Activated CD4-positive, CD25-positive, alpha-beta regulatory T cell treated with anti-CD3 and anti-CD28 coated beads, Interleukin-2, amount 50 U/mL, for 24 hours (primary cell): ENCODE measurements around the gene HK1.

Experiments used
- ATAC-seq, 2 donors: fragments of 150-1000 bp; cut with Tn5 transposase; one replicate each; pipeline ENCODE4 v1.10.0; 2021; ENCODE audit warnings: mild to moderate bottlenecking in 1 of 2, moderate library complexity in 1 of 2

Gene HK1

DNA sequence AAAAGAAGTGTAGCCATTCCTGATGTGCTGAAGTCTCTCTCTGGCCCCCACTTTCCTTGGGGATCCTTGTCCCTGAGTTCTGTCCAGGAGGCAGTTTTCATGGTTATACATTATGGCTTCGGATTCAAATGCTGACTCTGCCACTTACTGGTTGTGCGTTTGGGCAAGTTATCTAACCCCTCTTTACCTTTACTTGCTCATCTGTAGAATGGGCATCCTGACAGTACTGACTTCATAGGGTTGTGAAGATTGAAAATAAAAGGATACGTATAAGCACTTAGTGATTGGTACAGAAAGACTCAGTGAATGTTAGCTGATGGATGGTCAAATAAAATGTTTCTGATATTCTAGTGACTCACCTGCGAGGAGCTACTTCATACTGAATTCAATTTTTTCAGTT, 73.3 kb downstream of the HK1 start:
- no peak for ATAC-seq

DNA sequence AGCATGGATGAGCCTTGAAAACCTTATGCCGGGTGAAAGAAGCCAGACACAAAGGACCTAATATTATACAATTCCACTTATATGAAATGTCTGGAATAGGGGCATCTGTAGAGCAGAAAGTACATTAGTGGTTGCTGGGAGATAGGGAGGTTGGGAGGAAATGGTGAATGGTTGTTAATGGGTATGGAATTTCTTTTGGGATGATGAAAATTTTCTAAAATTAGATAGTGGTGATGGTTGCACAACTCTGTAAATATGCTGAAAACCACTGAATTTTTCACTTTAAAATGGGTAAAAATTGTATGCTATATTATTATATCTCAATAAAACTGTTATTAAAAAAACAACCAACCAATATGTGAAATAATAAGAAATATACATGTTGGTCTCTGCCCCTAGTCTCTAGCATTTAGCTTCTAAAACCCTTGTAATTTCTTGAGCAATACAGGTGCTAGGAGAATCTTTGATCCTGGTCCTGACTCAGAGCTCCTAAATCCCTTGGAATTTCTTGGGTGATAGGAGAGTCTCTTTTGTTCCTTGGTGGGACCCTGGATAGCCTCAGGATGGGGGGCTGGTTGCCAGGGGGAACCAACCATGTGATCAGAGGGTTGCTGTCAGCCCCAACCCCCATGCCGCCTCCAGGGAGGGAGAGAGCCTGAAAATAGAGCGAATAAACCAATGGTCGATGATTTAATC, 74.4 kb downstream of the HK1 start:
- no peak for ATAC-seq

DNA sequence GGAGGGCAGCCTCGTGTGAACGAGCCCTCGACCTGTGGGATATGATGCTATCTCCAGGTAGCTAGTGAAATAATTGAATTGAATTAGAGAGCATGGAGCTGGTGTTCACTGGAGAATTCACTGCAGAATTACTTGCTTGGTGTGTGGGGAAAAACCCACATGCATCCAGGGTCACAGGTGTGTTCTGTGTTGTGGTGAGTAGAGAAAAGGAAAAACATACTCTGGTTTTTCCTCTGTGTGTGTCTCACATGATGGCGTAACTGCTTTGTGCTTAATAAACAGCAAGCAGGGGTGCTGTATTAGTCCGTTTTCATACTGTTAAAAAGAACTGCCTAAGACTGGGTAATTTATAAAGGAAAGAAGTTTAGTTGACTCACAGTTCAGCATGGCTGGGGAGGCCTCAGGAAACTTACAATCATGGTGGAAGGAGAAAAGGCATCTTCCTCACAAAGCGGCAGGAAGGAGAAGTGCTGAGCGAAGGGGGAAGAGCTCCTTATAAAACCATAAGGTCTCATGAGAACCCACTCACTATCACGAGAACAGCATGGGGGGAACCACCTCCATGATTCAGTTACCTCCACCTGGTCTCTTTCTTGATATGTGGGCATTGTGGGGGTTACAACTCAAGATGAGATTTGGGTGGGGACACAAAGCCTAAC, 75.8 kb downstream of the HK1 start:
- peak; percentile 17 to 62 for ATAC-seq

DNA sequence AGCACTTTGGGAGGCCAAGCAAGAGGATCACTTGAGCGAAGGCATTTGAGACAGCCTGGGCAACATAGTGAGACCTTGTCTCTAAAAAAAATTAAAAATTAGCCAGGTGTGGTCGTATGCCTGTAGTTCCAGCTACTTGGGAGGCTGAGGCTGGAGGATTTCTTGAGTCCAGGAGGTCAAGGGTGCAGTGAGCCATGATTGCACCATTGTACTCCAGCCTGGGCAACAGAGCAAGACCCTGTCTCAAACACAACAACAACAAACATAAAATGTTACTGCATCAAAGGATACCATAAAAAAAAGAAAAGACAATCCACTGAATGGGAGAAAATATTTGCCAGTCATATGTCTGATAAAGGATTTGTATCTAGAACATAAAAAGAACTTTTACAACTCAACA, 77.9 kb downstream of the HK1 start:
- ATAC-seq = no peak

DNA sequence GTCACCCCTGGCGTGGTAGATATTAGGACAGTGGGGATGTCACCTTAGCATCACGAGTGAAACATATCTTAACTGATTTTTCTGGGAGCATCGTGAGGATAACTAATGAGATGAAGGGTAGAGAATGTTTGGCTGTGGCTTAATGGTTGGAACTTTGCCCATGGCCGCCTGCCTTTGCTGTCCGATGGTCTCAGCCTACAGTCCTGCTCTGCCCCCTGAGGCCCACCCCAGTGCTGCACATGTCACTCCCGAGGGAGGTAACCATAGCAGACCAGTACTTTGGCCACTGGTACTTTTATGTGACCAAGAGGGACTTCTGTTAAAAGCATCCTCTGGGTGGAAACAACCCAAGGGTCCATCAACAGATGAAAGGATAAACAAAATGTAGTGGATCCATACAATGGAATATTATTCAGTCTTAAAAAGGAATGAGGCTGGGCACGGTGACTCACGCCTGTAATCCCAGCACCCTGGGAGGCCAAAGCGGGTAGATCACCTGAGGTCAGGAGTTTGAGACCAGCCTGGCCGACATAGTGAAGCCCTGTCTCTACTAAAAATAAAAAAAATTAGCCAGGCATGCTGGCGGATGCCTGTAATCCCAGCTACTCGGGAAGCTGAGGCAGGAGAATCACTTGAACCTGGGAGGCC, 80.0 kb downstream of the HK1 start:
- no peak for ATAC-seq

DNA sequence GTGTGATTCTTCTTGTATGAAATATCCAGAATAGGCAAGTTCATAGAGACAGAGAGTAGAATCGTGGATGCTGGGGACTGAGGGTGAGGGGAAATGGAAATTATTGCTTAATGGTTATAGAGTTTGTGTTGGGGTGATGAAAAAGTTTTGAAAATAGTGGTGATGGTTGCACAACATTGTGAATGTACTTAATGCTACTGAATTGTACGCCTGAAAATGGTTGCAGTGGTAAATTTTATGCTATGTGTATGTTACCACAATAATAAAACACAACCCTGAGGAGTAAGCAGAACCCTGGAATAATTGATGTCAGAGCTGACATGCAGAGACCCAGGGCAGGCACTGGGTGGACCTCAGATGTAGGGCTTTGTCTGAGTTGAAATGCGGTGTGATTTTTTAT, 80.9 kb downstream of the HK1 start:
- no peak for ATAC-seq

DNA sequence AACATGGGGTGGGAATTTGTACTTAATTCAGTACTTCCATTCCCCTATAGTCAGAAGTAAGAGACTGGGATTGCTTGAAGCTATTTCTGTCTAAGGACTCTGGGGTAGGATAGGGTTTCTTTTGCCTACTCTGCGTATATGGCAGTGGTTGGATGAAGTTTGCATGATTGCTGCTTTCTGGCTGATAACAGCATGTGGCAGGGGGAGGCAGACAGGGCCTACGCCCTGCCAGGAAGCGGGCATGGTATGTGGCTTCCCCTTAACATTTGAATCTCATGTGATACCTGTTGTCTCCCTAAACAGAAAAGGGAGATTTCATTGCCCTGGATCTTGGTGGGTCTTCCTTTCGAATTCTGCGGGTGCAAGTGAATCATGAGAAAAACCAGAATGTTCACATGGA, 81.3 kb downstream of the HK1 start:
- no peak for ATAC-seq

DNA sequence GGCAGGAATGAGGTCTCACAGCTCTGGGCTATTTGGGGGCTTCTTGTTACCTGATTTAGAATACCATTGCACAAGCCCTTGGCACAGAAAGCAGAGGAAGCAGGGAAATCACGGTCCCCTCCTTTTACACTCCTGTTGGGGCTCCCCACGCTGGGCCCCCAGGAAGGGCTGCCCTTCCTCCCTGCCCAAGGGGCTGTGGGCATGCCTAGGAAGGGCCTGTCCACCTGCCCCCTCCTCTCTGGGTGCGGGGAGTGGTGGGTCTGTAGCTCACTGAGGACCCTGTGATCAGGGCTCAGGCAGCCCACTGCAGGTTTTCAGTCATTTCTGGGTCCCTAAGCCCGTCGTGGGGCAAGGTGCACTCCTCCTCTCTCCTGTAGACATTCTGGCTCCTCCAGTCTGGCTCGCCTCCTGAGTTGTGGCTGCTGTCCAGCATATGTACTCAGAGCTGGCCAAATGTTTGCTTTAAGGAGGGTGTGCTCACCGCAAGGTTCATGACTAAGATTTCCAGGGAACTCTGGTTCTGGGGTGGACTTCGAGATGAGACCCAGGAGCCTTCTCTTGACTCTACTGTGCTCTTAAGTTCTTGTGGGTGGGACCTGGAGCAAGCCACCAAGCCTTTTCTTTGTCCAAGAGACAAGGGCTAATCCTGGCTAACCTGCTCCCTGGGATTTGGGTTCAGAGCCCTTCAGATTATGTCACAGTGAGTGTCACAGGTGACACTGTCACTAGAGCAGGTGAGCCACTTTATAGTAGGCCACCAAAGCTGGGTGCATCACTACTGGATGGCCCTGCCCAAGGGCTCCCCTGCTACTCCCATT, 82.4 kb downstream of the HK1 start:
- ATAC-seq = no peak

DNA sequence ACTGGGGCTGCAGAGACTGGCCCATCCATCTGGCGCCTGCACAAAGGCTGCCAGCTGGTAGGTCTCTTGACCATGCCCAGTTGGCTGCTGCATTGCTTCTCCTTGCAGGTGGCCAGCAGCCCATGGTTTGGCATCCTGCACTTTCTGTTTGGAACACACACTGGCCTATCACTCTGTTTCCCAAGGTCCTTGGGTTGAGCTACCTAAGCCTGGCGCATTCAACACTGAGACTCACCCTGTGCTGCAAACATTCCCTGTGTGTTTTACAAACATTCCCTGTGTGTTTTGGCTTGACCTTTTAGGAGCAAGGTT, 83.0 kb downstream of the HK1 start:
- ATAC-seq = no peak

DNA sequence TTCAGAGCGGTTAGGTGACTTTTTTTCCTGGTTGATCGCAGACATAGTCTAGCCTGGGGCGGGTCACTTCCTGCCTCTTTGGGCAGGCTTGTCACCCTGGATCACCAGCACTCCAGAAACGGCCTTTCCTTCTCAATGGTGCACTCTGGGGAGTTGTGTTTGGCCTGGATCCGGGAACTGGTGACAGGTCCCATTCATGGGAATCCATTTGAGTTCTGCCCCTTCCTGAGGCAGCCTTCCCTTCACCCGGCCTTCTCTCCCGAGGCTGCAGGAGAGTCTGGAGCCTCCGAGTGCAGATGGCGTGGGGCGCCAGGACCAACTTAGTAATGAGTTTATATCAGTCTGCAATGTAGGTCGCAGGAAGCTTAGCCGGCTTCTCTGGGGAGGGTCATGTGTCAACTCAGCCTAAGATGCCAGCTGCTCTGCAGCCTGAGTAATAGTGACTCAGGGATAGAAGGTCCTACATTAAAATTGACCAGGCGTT, 84.2 kb downstream of the HK1 start:
- no peak for ATAC-seq

DNA sequence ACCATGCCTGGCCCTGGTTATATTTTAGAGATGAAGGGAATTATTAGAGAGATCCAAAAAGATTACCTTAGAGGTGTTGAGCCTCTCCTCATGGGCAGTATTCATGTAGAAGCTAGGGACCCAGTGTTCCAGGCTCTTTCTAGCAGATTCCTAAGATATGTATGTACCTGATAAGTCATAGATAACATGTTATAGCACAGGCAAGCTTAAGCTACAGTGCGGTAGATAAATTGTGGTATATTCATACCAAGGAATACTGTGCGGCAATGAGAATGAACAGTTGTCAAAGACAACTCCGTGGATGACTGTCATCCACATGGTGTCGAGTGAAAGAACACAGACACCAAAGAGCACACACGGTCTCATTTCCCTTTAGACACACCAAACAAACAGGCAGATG, 85.4 kb downstream of the HK1 start:
- ATAC-seq = no peak

DNA sequence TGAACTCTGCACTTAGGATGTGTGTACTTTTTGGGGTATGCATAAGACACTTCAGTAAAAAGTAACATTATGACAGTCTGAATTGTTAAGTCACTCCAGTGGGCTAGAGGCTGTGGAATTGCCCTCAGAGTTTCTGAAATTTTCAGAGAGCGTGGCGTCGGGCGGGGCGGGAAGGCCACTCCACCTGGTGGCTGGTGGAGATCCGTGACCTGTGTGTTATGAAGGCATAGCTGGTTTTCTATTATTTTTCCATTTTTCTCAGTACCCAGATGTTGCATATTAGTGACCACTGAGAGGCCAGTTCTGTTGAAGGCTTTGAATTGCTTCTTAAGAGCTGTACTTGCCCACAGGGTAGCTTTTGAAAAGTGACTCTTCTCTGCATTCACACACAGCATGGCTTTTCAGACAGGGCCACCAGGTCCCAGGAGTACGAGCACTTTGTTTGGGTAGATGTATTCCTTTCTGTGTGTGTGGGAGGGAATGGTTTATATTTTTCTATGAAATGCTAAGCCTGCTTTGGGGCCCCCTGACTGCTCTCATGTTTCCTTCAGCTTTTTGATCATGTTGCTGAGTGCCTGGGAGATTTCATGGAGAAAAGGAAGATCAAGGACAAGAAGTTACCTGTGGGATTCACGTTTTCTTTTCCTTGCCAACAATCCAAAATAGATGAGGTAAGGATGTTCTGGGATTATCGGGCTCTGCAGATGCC, 86.1 kb downstream of the HK1 start:
- ATAC-seq = no peak

DNA sequence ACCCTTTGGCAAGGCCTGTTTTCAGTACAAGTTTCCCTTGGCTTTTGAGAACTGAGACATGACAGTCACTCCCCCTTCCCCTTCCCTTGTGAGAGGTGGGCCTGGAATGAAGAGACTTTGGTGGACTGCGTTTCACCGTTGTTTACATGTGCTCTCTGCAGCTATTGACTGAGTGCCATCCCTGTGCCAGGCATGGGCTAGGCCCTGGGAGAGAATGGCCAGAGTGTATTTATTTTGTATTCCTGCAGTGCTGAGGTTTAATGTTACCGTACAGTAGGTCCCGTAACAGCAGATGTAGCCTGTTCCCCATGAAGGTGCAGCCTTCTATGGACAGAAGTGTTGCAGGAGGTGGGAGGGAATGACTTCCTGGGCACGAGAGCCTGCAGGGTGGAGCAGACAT, 88.4 kb downstream of the HK1 start:
- no peak for ATAC-seq

DNA sequence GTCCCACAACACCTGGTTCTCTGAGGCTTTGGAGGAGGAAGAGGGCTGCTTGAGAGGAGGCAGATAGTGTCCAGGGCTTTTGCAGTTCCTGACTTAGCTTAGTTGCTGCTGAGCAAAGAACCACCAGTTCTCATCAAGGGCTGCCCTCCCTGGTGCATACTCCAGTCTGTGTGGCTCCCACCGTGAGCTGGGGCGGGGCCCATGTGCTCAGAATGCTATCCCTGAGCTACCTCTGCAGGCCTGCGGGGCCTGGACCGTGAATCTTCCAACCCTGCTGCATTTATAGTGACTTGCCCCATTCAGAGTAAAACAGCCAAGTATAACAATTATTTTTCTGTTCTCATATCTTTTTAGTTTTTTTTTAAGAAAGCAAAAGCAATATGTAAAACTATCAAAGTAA, 89.2 kb downstream of the HK1 start:
- ATAC-seq = no peak

DNA sequence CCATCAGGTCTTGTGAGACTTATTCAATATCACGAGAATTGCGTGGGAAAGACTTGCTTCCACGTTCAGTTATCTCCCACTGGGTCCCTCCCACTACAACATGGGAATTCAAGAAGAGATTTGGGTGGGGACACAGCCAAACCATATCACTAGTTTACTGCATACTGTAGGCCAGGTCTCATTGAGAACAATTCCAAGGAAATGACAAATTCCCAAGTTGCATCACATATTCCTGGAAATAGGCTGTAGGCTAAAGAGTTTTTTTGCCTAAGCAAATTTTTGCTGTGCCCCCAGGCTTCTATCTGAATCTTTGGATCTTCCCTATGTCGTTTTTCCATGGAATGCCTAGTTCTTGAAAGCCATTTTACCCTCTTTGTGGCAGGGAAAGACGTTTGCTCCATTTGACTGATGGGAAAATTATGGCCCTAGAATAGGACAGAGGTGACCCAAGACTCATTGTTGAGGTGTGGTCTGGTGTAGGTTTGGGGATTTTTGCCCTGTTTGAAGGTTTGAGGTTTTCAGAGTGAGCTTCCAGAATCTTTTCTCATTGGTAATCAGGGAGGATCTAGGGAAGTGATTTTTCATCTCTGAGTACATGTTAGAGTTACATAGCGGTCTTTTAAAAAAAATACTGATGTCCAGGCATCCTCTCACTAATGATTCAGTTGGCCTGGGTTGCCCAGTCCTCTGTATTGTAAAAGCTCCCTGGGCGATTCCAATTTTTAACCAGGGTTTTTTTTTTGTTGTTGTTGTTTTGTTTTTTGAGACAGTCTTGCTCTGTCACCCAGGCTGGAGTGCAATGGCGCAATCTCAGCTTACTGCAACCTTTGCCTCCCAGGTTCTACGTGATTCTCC, 94.1 kb downstream of the HK1 start:
- no peak for ATAC-seq

DNA sequence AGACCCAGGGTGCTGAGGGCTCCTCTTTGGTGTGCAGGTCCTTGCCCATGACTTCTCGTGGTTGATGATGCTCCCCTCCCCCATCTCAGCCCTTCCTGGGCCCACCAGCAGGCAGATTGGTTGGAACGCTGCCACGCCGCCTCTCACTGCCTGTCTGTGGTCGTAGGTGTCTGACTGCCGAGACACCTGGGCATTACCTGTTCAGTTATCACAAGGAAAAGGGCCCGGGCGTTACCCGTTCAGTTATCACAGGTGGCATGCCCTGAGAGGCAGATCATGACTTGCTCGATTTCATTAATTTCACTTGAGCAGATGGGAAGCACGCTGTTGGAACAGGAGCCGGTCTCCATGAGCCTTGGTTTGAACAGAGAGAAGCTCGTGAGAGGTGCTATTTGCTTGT, 95.9 kb downstream of the HK1 start:
- ATAC-seq = no peak

DNA sequence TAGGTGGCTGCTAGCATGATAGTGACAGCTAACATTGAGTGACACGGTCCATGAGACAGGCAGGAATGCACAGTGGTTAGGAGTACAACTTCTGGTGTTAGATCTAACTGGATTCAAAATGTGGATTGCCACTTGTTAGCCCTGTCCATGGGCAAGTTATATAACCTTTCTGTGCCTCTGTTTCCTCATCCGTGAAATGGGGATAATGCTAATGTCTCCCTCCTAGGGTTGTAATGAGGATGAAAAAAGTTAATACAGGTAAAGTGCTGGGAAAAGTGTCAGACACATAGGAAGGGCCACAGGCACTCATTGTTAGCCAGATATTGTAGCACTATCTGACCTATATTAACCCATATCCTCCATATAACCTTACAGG, 96.6 kb downstream of the HK1 start:
- no peak for ATAC-seq

DNA sequence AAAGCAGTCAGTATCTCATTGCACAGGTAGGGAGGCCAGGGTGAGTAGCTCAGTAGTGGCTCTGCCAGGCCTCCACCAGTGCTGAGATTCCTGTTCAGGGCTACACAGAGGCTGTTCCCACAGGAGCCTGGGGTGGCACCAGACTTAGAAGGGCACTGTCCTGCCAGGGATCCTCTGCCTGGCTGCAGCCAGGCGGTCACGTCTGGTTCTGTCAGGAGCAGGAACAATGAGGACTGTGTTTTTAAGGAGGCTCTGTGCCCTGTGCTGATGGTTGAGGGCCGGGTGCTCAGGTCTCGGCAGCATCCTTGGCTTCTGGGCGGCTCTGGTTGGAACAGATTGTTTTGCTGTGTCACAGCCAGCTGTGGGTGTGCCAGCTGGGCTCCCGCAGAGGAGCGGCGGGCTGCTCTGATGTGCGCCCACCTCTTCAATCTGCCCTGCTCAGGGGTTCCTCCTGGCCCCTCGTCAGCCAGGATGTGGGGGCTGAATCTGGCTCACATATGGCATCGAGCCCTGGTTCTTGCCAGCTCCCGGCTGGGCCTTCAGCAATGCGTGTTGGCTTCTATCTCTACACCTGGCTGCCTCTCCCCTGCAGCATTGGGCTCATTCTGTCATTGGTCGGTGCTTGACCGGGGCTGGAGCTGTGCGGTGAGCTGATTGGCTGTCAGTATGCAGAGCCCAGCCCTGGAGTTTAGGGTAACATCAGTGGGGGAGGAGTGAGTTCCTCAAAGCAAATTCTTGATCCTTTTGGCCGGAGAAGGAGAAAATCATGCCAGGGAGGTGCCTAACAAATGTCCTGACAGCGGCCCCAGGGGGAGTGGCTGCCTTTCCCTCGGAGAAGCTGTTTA, 97.2 kb downstream of the HK1 start:
- ATAC-seq = no peak

DNA sequence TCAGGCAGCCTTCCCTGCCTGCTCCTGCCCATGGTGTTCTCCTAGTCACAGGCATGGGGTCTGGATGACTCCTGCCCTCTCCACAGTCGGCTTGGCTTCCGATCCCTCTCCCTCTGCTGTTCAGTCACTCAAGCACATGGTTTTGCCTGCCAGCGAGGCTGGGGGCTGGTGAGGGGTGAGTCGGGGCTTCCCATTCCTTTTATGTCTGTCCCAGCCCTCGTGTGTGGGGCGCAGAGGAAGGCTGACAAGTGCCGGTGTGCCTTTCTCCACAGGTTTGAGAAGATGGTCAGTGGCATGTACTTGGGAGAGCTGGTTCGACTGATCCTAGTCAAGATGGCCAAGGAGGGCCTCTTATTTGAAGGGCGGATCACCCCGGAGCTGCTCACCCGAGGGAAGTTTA, 98.4 kb downstream of the HK1 start:
- no peak for ATAC-seq

DNA sequence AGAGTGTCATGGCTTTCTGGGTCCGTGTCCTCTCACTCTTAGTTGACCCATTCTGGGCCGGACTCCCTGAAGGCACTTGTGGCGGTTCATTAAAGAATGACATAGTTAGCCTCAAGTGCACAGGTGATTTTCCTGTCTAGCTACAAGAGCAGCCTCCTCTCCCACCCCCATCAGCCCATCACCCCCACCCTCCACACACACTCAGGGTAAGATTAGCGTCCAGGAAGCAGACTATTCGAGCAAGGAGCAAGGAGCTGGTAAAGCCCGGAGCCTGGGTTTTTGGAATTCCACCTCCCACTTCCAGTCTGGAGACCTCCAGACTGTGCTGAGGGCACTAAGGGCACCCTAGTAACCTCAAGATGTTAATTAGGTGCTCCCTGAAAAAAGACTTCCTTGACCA, 98.9 kb downstream of the HK1 start:
- no peak for ATAC-seq

DNA sequence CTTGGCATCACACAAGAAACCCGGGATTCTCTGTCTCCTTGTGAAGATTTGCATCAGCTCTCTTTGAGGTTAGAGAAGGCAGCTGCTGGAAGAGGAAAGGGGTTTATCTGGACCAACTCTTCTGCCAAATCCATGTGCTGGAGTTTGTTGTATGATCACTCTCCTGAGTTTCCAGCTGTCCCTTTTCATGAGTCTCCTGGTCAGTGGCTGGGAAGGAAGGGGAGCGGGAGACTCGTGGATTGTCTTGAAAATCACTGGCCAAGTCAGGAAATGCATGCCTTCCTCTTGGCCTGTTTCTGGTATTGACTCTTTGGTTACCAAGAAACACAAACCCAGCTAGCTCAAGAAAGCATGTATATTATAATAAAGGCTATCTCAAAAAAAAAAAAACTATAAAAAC, 99.6 kb downstream of the HK1 start:
- ATAC-seq = no peak
